ENCODE data around the gene ROR1. TPM values are rescaled to one million over a fixed set of nuclear protein-coding genes. Genes with fewer than 3 reads are reported as not detected.

Gene ROR1
- total RNA-seq, 2 donors from 2014 or later = 12.9 to 40.8 TPM

DNA sequence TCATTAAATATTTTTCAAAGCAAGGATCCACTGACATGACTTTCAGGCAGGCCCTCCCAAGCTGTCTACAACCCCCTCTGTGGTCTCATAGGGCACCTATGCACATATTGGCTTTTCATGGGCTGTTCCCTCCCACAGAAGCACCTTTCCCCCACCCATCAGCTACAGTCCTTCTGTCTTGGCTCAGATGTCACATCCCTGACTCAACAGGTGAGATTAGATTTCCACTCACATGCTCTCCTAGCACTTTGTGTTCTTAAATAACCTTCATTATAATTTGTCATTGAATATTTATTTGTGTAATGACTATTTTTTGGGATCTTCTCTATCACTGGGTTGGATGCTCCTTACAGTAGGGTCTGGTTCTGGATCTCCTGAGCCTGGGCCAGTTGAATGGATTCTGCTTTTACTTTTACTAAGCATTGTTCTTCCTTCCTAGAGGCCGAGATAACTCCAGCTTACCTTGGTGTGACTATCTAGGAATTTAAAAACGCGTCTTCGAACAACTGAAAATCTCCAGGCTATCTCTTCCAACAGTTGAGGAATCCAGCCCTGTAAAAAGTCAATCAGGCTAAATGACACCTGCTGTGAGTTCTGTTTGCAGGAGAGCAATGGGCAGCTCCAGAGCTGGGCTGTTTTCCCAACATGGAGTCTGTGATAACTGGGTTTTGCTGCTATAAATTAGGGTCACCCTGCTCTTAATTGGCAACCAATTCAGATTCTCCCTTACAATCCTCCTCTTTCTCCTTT, 16.2 kb downstream of the ROR1 start:
- Histone ChIP-seq H3K27ac (no peak overlapping the region), H3K4me1 (peaks cover 0 to 28% of the 10 kb centered on the region in 2 donors)

DNA sequence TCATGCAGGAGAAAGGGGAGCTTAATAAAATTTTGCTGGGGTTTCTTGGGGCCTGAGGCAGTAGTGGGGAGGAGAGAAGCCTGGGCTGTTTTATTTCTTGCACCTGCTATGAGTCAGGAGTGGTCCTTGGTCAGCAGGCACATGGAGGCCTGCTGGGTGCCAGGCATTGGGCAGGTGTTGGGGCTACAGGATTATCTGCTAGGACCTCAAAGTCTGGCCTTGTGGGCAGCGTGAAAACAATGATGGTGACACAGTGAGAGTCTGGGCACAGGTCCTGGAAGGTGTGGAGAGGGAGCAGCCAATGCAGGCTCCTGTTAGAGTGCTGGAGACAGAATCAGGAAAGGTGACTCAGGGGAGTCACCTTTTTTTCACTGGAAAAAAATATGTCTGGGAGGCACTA, 17.2 kb downstream of the ROR1 start:
- Histone ChIP-seq H3K4me3 (no peak overlapping the region), H3K36me3 (no peaks in the 10 kb centered on the region), H3K27me3 (no peaks in the 10 kb centered on the region), H3K9me3 (no peaks in the 10 kb centered on the region), H3K27ac (no peak overlapping the region), H3K4me1 (peaks cover 2 to 33% of the 10 kb centered on the region in 2 donors)
- no peak for DNase-seq (ENCODE audit: low spot score)
- TF ChIP-seq, protein P1, sequence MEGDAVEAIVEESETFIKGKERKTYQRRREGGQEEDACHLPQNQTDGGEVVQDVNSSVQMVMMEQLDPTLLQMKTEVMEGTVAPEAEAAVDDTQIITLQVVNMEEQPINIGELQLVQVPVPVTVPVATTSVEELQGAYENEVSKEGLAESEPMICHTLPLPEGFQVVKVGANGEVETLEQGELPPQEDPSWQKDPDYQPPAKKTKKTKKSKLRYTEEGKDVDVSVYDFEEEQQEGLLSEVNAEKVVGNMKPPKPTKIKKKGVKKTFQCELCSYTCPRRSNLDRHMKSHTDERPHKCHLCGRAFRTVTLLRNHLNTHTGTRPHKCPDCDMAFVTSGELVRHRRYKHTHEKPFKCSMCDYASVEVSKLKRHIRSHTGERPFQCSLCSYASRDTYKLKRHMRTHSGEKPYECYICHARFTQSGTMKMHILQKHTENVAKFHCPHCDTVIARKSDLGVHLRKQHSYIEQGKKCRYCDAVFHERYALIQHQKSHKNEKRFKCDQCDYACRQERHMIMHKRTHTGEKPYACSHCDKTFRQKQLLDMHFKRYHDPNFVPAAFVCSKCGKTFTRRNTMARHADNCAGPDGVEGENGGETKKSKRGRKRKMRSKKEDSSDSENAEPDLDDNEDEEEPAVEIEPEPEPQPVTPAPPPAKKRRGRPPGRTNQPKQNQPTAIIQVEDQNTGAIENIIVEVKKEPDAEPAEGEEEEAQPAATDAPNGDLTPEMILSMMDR (IDR thresholded peaks at IDR 0.05) = no peak

More for the DNA sequence above, 16.2 kb downstream of the ROR1 start:
- H3K9me3 ChIP-seq = no peaks in the 10 kb centered on the region
- H3K27me3 ChIP-seq = no peaks in the 10 kb centered on the region
- H3K36me3 ChIP-seq = no peaks in the 10 kb centered on the region
- H3K4me3 ChIP-seq = no peak overlapping the region
- no peak for DNase-seq (ENCODE audit: low spot score)
- TF ChIP-seq, protein P1 (IDR thresholded peaks at IDR 0.05) = no peak

DNA sequence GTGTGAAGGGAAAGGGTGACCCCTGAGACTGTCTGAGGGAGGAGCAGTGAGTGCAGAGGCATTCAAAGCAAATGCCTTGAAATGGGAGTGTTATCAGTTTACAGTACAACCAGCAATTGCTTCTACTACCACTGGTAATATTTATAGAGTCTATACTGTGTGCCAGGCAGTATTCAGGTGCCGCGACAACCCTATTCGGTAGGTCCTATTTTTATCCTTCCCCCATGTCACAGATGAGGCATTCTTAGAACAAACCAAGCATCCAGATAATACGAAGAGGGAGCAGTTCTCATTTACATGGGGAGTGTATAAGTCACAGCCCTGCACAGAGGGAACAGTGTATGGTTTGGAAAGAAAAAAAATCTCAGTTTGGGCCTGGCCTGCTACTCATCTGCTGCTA, 18.3 kb downstream of the ROR1 start:
- Histone ChIP-seq H3K9me3 (no peaks in the 10 kb centered on the region), H3K4me3 (no peak overlapping the region), H3K27me3 (no peaks in the 10 kb centered on the region), H3K4me1 (peaks cover 2 to 33% of the 10 kb centered on the region in 2 donors), H3K36me3 (no peaks in the 10 kb centered on the region), H3K27ac (no peak overlapping the region)
- DNase-seq (ENCODE audit: low spot score) = no peak
- TF ChIP-seq, protein P1 (IDR thresholded peaks at IDR 0.05) = no peak

DNA sequence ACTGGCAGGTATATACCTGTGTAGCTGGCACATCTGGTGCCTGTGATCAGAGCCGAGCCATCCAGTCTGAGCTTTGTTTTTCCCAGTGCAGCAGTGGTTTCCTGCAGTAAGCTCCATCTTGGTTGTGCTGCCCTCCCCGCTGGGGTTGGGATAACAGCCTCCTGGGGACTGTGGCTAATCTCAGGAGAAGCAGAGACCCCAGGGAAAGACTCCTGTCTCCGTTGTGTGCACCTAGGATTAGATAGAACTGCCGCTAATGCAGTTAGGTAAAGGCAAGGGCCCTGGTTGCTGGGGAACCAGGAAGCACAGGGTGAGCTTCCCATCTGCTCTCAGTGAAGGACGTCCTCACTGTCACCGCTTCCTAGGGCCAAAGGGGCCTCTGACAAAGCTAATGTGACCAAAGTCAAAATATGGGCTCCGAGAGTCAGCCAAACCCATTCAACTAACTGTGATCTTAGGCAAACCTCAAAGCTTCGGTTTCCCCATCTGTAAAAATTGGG, 20.0 kb downstream of the ROR1 start:
- TF ChIP-seq, protein P1 (IDR thresholded peaks at IDR 0.05) = no peak
- H3K27me3 ChIP-seq = no peaks in the 10 kb centered on the region
- no peak overlapping the region for H3K4me3 ChIP-seq
- H3K27ac ChIP-seq = no peak overlapping the region
- H3K36me3 ChIP-seq = no peaks in the 10 kb centered on the region
- H3K9me3 ChIP-seq = no peaks in the 10 kb centered on the region
- DNase-seq (ENCODE audit: low spot score) = no peak
- H3K4me1 ChIP-seq = peaks cover 2 to 20% of the 10 kb centered on the region in 2 donors

- no peak overlapping the region for H3K27ac ChIP-seq
- peaks cover 2 to 18% of the 10 kb centered on the region in 2 donors for H3K4me1 ChIP-seq
- H3K4me3 ChIP-seq = no peak overlapping the region
- H3K36me3 ChIP-seq = no peaks in the 10 kb centered on the region
- H3K27me3 ChIP-seq = no peaks in the 10 kb centered on the region
- no peaks in the 10 kb centered on the region for H3K9me3 ChIP-seq
- no peak for DNase-seq (ENCODE audit: low spot score)
- TF ChIP-seq, protein P1 (IDR thresholded peaks at IDR 0.05) = no peak
These were observed 20.5 kb downstream of the ROR1 start for GRCh38 chr1:63794354-63794753.

All from right atrium auricular region (tissue), 2 donors.